Fibroblast of lung (primary cell): ENCODE results near the gene IHH.

Experiments used
- CTCF ChIP-seq, 2 donors: IDR thresholded peaks in 1 of 2; conservative IDR thresholded peaks in 1 of 2; 1 replicate in 1 of 2; 2 replicates in 1 of 2; pipeline ENCODE4 v1.5.1; 2011 to 2012; ENCODE audit warnings: low read length in 2 of 2, control low read depth in 1 of 2, inconsistent platforms in 1 of 2, low read depth in 1 of 2, mild to moderate bottlenecking in 1 of 2
- EZH2 ChIP-seq: IDR thresholded peaks from 2 replicates; pipeline ENCODE4 v1.5.1; 2012; ENCODE audit warnings: low read length, control low read depth, mild to moderate bottlenecking; ENCODE audit errors: missing control alignments

- TF ChIP-seq CTCF (conservative IDR thresholded peaks at IDR 0.05 in 1 of 2, IDR thresholded peaks at IDR 0.05 in 1 of 2; ENCODE audit: low read depth in 1 of 2, low read length in 2 of 2) (no peak), EZH2 (no peak)
These were observed 43.4 kb downstream of the IHH start for GRCh38 chr2:219017201-219017931.
